Stimulated activated CD8-positive, alpha-beta memory T cell treated with anti-CD3 and anti-CD28 coated beads, Interleukin-15, amount 100 ng/mL, for 4 hours (primary cell): ENCODE data around the gene GRK7.
A peak's percentile ranks its signal among the peaks of the same experiment; 100 is the strongest.
"Not testable (repeated sequence)": the region's sequence is repeated elsewhere in the genome, so short reads cannot be mapped to it uniquely, and the experiment has no call there.

Experiments used
- DNase-seq, 2 donors: peaks; one replicate each; pipeline ENCODE4 v3.0.0-alpha.2; 2020; ENCODE audit warnings: low read depth in 2 of 2

Gene GRK7

GRCh38 chr3:141795276-141795675, 32.1 kb downstream of the GRK7 start:
- DNase-seq = no peak

DNA sequence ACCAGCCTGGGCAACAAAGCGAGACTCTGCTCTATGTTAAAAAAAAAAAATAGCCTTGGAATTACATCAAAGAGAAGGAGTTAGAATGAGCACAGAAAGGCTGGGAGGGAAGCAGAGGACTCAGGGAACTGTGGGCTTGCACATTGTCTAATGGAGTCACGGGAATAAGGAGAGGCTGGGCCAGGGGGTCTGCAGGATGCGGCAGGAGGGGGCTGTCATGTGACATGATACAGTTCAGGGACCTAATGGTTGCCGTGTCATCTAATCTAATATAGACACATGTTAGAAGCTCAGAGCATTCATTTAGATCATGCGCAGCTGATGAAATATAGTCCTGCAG, 32.5 kb downstream of the GRK7 start:
- DNase-seq = no peak

- peak; percentile 55 to 76 for DNase-seq
These were observed 33.1 kb downstream of the GRK7 start for GRCh38 chr3:141796081-141796888.

- DNase-seq = peak; percentile 11 to 34
These were observed 33.9 kb downstream of the GRK7 start for GRCh38 chr3:141796889-141797781.

- no peak for DNase-seq
These were observed 34.7 kb downstream of the GRK7 start for GRCh38 chr3:141797819-141798447.

- DNase-seq = no peak
These were observed 35.2 kb downstream of the GRK7 start for GRCh38 chr3:141798448-141798845.

DNA sequence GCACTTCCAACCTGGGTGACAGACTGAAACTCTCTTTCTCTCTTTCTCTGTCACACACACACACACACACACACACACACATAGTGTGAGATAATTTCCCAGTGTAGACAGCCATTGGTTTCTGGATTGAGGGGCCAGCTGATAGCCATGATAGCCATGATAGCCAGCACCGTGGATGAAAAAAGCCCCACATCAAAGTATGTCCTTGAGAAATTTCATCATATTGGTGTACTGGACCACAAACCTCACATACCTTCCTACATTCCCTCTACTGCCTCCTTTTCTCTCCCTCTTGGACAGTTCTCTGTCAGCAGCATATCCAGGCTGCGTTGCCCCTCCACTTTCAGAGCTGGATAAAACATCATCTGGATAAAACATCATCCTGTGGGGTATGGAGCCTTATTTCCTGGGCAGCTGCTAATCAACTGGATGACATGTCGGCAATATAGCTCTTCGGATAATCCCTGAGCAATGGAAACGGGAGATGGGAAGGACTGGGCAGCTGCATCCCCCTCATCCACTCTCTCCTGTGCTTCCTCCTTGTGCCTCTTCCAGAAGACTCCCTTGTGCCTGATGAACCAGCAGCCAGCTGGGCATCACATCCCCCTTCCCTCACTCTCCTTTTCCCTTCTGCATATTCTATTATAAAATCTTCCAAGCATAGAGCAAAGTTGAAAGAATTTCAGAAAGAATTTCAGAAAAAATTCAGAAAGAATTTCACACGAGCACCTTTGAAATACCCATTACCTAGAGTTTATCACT, 39.3 kb downstream of the GRK7 start:
- no peak for DNase-seq

- DNase-seq = not testable (repeated sequence)
These were observed 40.3 kb downstream of the GRK7 start for GRCh38 chr3:141803538-141803937.

DNA sequence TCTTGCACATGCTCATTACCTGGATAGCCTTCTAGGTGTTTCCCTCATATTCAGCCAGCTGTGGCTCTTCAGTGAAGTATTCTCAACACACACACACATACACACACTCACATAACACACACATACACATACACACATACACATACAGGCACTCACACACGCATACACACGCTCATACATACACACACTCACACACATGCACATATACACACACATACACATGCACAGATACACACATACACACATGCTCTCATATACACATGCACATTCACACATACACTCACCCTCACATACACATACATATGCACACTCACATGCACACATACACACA, 41.2 kb downstream of the GRK7 start:
- no peak for DNase-seq

- DNase-seq = no peak
These were observed 41.8 kb downstream of the GRK7 start for GRCh38 chr3:141804778-141805639.

DNA sequence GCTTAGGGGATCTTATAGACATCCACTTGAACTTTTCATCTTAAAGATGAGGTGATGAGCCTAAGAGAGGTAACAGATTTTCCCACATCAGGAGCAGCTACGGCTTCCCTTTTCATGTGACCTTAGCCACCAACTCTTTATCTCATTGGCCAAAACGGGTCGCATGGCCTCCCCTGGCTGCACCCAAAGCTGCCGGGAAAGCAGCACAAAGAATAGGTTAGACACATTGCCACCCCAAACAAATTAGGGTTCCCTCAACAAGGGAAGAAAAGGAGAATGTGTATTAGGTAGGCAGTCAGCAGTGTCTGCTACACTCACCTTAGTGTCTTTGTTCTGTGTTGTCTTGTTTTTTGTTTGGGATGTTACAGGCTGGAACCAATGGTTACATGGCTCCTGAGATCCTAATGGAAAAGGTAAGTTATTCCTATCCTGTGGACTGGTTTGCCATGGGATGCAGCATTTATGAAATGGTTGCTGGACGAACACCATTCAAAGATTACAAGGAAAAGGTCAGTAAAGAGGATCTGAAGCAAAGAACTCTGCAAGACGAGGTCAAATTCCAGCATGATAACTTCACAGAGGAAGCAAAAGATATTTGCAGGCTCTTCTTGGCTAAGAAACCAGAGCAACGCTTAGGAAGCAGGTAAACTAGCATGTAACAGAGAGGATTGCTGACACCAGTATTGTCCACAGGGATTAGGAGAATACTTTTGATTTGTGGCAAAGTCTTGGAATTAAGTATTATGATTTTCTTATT, 44.2 kb downstream of the GRK7 start:
- DNase-seq = no peak

- no peak for DNase-seq
These were observed 45.4 kb downstream of the GRK7 start for GRCh38 chr3:141808586-141808985.

DNA sequence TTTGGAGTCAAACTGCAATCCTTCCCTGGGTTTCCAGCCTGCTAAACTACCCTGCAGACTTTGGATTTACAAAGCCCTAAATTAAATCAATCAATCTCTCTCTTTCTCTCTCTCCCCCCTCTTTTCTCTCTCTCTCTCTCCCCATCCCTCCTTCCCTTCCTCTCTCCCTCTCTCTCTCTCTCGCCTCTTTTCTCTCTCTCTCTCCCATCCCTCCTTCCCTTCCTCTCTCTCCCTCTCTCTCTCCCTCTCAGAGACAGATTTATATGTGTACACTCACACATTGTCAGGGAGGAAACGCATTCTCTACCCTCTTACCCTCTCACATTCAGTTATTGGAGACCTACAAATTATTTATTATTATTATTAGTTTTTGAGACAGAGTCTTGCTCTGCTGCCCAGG, 47.0 kb downstream of the GRK7 start:
- DNase-seq = no peak

GRCh38 chr3:141811348-141811747, 48.1 kb downstream of the GRK7 start:
- DNase-seq = no peak

DNA sequence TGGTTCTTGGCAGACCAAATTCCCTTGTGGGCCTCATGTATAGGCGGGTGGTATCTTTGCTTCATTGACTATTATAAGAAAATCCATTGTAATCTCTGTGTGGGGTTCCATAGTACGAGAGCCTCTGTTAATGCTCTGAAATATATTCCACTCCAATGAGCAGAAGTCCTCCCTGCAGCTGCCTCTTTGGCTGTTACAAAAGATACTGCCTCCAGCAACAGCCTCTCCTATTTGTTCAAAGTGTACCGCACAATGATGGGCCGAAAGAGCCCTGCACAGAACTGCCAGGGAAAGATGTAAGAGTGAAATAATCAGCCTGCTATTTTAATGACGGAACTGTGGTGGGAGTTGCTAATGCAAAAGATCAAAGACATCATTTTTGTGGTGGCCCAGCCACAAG, 48.9 kb downstream of the GRK7 start:
- no peak for DNase-seq

GRCh38 chr3:141812586-141812985, 49.4 kb downstream of the GRK7 start:
- no peak for DNase-seq
